ENCODE results near the gene SHANK1. TPM values are rescaled to one million over a fixed set of nuclear protein-coding genes. Genes with fewer than 3 reads are reported as not detected.

Gene SHANK1
- total and polyA plus RNA-seq, 2 donors from 2014 or later, result 0.24 to 0.35 TPM

DNA sequence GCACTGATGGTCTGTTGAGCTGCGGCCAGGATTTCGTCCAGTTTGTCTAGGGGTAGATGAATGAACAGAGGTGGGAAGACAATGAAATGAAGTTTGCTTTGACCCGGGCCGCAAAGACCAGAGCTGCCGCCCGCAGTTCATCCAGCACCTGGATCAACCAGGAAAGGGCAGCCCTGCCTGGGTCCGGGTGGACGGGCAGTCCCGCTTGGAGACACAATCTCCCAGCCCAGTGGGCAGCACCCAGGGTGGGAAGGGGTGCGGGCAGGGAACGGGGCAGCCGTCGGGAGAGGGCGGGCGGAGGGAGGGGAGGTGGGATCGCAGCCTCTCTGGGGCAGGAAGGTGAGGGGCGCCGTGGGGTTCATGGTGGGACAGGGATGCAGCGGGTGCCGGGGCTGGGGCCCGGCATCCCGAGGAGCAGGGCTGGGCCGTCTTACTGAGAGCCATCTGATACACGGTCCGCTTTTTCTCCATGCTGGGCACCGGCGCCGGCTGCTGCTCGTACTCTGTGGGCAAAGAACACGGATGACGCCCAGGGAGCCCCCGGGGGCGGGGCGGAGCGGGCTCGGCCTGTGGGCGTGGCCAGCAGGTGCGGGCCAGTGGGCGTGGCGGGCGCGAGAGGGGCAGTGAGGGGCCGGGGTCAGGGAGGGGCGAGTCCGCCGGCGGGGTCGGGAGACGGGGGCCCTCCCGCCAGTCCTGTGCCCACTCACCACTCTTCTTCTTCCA, 33.1 kb downstream of the SHANK1 start:
- no peak overlapping the region for H3K27ac ChIP-seq (ENCODE audit: low read depth in 2 of 2, low read length in 2 of 2)
- no peaks in the 10 kb centered on the region for H3K27me3 ChIP-seq (ENCODE audit: control insufficient read depth, insufficient read depth, low read length)
- no peak for TF ChIP-seq CTCF (IDR thresholded peaks at IDR 0.05; ENCODE audit: borderline replicate concordance, extremely low read depth, insufficient read depth)
- H3K36me3 ChIP-seq (ENCODE audit: control insufficient read depth in 2 of 3, insufficient read depth in 3 of 3, low read length in 3 of 3), result no peaks in the 10 kb centered on the region
- no peak overlapping the region for H3K9ac ChIP-seq (ENCODE audit: low read length in 3 of 3)
- intact Hi-C loops (cut with DNase I), result no loop called here
- FAIRE-seq (no peak), DNase-seq (no peak)
- H3K9me3 ChIP-seq (ENCODE audit: control insufficient read depth in 2 of 3, insufficient read depth in 1 of 3, low read length in 3 of 3), result no peaks in the 10 kb centered on the region
- no peaks in the 10 kb centered on the region for H3K4me1 ChIP-seq (ENCODE audit: control insufficient read depth in 2 of 3, insufficient read depth in 2 of 3, low read depth in 1 of 3, low read length in 3 of 3)
- no peak overlapping the region for H3K4me3 ChIP-seq (ENCODE audit: low read length in 3 of 3)

- H3K36me3 ChIP-seq (ENCODE audit: control insufficient read depth in 2 of 3, insufficient read depth in 3 of 3, low read length in 3 of 3), result no peaks in the 10 kb centered on the region
- FAIRE-seq, result no peak
- no peak for TF ChIP-seq CTCF (IDR thresholded peaks at IDR 0.05; ENCODE audit: borderline replicate concordance, extremely low read depth, insufficient read depth)
Observed at GRCh38 chr19:50679177-50680125, 40.2 kb downstream of the SHANK1 start.

GRCh38 chr19:50678323-50678722, 41.3 kb downstream of the SHANK1 start:
- no peak for FAIRE-seq
- no peak for DNase-seq

More at GRCh38 chr19:50679177-50680125, 40.2 kb downstream of the SHANK1 start:
- Histone ChIP-seq H3K9ac (ENCODE audit: low read length in 3 of 3) (no peak overlapping the region), H3K4me3 (ENCODE audit: low read length in 3 of 3) (no peak overlapping the region), H3K9me3 (ENCODE audit: control insufficient read depth in 2 of 3, insufficient read depth in 1 of 3, low read length in 3 of 3) (no peaks in the 10 kb centered on the region), H3K4me1 (ENCODE audit: control insufficient read depth in 2 of 3, insufficient read depth in 2 of 3, low read depth in 1 of 3, low read length in 3 of 3) (no peaks in the 10 kb centered on the region), H3K27ac (ENCODE audit: low read depth in 2 of 2, low read length in 2 of 2) (no peak overlapping the region), H3K27me3 (ENCODE audit: control insufficient read depth, insufficient read depth, low read length) (peaks cover 2% of the 10 kb centered on the region)
- intact Hi-C loops (cut with DNase I), result no loop called here
- peak; percentile 82 to 93 (median 84) for DNase-seq

More at GRCh38 chr19:50678323-50678722, 41.3 kb downstream of the SHANK1 start:
- no peak for TF ChIP-seq CTCF (IDR thresholded peaks at IDR 0.05; ENCODE audit: borderline replicate concordance, extremely low read depth, insufficient read depth)
- intact Hi-C loops (cut with DNase I), result no loop called here
- Histone ChIP-seq H3K36me3 (ENCODE audit: control insufficient read depth in 2 of 3, insufficient read depth in 3 of 3, low read length in 3 of 3) (no peaks in the 10 kb centered on the region), H3K4me1 (ENCODE audit: control insufficient read depth in 2 of 3, insufficient read depth in 2 of 3, low read depth in 1 of 3, low read length in 3 of 3) (no peaks in the 10 kb centered on the region), H3K9ac (ENCODE audit: low read length in 3 of 3) (no peak overlapping the region), H3K27me3 (ENCODE audit: control insufficient read depth, insufficient read depth, low read length) (peaks cover 2% of the 10 kb centered on the region), H3K9me3 (ENCODE audit: control insufficient read depth in 2 of 3, insufficient read depth in 1 of 3, low read length in 3 of 3) (no peaks in the 10 kb centered on the region), H3K27ac (ENCODE audit: low read depth in 2 of 2, low read length in 2 of 2) (no peak overlapping the region), H3K4me3 (ENCODE audit: low read length in 3 of 3) (no peak overlapping the region)
